ENCODE data around the gene GPS2.

Gene GPS2

DNA sequence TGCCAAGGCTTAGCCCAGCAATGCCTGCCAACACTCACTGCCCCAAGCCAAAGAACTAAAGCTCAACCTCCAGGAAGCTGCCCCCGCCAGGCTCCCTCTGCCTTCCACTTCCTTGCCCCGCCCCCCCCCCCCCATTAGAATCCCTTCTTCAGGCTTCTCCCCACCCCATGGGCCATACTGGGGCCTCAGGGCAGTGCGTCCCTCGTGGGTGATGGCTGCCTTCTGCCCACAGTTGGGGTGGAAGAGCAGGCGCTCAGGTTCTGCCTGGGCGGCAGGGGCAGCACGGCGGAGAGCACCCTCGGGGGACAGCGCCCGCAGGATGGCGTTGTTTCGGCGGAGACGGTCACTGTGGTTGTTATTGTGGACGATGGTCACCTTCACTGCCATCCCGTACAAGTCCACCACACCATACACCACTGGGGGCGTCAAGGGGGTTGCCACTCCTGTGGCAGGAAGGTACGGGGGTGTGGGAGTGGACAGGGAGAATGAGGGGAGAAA is 9.9 kb upstream of the GPS2 start:
- Histone ChIP-seq H3K9ac (ENCODE audit: low read depth, low read length, poor library complexity, severe bottlenecking) (no peak overlapping the region), H3K4me3 (ENCODE audit: low read length, poor library complexity, severe bottlenecking) (no peak overlapping the region), H3K79me2 (ENCODE audit: insufficient read depth, low read length) (peaks cover 21% of the 10 kb centered on the region), H3K4me2 (ENCODE audit: low read depth, low read length, poor library complexity, severe bottlenecking) (no peak overlapping the region), H4K20me1 (ENCODE audit: insufficient read depth, low read length, poor library complexity, severe bottlenecking) (peaks cover 5% of the 10 kb centered on the region), H3K9me2 (replicated peaks; ENCODE audit: low read depth, low read length) (no peaks in the 10 kb centered on the region), H3K9me3 (ENCODE audit: insufficient read depth, low read depth, low read length) (no peaks in the 10 kb centered on the region), H3K36me3 (ENCODE audit: insufficient read depth, low read length) (peaks cover 27% of the 10 kb centered on the region; the same call in 1 of the 2 replicates), H3K27me3 (ENCODE audit: insufficient read depth, low read length, poor library complexity, severe bottlenecking) (no peaks in the 10 kb centered on the region), H3K4me1 (ENCODE audit: insufficient read depth, low read length, poor library complexity, severe bottlenecking) (peaks cover 8% of the 10 kb centered on the region), H3F3A (ENCODE audit: low read depth) (no peaks in the 10 kb centered on the region), H2AFZ (ENCODE audit: low read length) (no peak overlapping the region)
- no peak for TF ChIP-seq EZH2phosphoT487 (IDR thresholded peaks at IDR 0.05; ENCODE audit: borderline replicate concordance)
- TF ChIP-seq, protein P1, sequence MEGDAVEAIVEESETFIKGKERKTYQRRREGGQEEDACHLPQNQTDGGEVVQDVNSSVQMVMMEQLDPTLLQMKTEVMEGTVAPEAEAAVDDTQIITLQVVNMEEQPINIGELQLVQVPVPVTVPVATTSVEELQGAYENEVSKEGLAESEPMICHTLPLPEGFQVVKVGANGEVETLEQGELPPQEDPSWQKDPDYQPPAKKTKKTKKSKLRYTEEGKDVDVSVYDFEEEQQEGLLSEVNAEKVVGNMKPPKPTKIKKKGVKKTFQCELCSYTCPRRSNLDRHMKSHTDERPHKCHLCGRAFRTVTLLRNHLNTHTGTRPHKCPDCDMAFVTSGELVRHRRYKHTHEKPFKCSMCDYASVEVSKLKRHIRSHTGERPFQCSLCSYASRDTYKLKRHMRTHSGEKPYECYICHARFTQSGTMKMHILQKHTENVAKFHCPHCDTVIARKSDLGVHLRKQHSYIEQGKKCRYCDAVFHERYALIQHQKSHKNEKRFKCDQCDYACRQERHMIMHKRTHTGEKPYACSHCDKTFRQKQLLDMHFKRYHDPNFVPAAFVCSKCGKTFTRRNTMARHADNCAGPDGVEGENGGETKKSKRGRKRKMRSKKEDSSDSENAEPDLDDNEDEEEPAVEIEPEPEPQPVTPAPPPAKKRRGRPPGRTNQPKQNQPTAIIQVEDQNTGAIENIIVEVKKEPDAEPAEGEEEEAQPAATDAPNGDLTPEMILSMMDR (conservative IDR thresholded peaks at IDR 0.05; ENCODE audit: low read length) = no peak

DNA sequence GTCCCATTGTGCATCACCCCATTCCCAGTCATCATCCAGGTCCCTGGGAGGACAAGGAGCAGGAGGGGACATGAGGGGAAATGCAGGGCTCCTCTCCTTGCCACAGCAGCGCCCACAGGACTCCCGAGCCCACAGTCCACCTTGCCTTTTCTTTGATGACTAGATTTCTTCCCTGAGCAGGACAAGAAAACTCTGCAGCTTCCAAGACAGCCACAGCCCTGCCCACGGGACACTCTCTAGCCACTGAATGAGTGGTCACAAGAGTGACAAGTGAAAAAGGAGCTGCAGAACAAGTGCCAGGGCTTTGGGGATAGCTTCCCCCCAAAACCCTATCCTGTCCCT is 9.2 kb upstream of the GPS2 start:
- Histone ChIP-seq H3K9me3 (ENCODE audit: insufficient read depth, low read depth, low read length) (no peaks in the 10 kb centered on the region), H3K9me2 (replicated peaks; ENCODE audit: low read depth, low read length) (no peaks in the 10 kb centered on the region), H3K79me2 (ENCODE audit: insufficient read depth, low read length) (peaks cover 21% of the 10 kb centered on the region), H3K9ac (ENCODE audit: low read depth, low read length, poor library complexity, severe bottlenecking) (no peak overlapping the region), H4K20me1 (ENCODE audit: insufficient read depth, low read length, poor library complexity, severe bottlenecking) (peaks cover 5% of the 10 kb centered on the region), H2AFZ (ENCODE audit: low read length) (no peak overlapping the region), H3K4me2 (ENCODE audit: low read depth, low read length, poor library complexity, severe bottlenecking) (no peak overlapping the region), H3F3A (ENCODE audit: low read depth) (no peaks in the 10 kb centered on the region), H3K27me3 (ENCODE audit: insufficient read depth, low read length, poor library complexity, severe bottlenecking) (no peaks in the 10 kb centered on the region), H3K4me1 (ENCODE audit: insufficient read depth, low read length, poor library complexity, severe bottlenecking) (peaks cover 8% of the 10 kb centered on the region), H3K36me3 (ENCODE audit: insufficient read depth, low read length) (peaks cover 27% of the 10 kb centered on the region; the same call in 1 of the 2 replicates), H3K4me3 (ENCODE audit: low read length, poor library complexity, severe bottlenecking) (no peak overlapping the region)
- TF ChIP-seq EZH2phosphoT487 (IDR thresholded peaks at IDR 0.05; ENCODE audit: borderline replicate concordance) = no peak
- TF ChIP-seq, protein P1 (conservative IDR thresholded peaks at IDR 0.05; ENCODE audit: low read length) = 0 out of 2 replicates have a peak, but pooled peaks have one; percentile 6

DNA sequence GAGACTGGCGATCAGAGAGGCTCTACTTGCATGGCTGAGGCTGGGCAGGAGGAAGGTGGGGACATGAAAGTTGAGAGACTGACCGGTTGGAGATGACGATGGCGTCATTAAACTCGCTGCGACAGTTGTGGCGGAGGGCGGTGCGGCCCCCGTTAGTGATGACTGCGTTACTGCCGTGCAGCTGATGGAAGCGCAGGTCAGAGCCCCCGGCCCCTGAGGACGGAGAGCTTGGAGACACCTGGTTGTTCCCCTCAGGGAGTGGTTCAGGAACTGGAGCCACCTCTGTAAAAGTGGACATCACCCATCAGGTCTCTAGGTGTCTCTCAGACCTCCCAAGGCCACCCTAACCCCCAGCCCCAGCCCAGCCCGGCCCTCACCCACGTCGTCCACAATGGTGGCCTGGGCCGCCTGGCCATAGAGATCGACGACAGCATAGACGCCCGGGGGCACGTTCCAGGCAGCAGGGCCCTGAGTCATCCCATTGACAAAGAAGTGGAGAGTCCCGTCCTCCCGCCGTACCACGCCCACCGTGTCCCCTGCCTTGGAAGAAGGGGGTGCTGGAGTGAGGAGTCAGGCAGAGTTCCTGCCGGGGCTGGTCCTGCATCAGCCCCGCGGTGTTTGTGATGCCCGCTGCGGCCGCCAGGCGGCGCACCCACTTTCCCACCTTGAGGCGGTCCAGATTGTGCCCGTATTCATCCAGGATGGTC is 8.7 kb upstream of the GPS2 start:
- Histone ChIP-seq H3K9ac (ENCODE audit: low read depth, low read length, poor library complexity, severe bottlenecking) (no peak overlapping the region), H4K20me1 (ENCODE audit: insufficient read depth, low read length, poor library complexity, severe bottlenecking) (peaks cover 5% of the 10 kb centered on the region), H3K9me2 (replicated peaks; ENCODE audit: low read depth, low read length) (no peaks in the 10 kb centered on the region), H2AFZ (ENCODE audit: low read length) (no peak overlapping the region), H3F3A (ENCODE audit: low read depth) (no peaks in the 10 kb centered on the region), H3K9me3 (ENCODE audit: insufficient read depth, low read depth, low read length) (no peaks in the 10 kb centered on the region), H3K4me1 (ENCODE audit: insufficient read depth, low read length, poor library complexity, severe bottlenecking) (peaks cover 8% of the 10 kb centered on the region), H3K4me3 (ENCODE audit: low read length, poor library complexity, severe bottlenecking) (no peak overlapping the region), H3K79me2 (ENCODE audit: insufficient read depth, low read length) (peaks cover 20% of the 10 kb centered on the region), H3K4me2 (ENCODE audit: low read depth, low read length, poor library complexity, severe bottlenecking) (no peak overlapping the region), H3K36me3 (ENCODE audit: insufficient read depth, low read length) (peaks cover 27% of the 10 kb centered on the region; the same call in 1 of the 2 replicates), H3K27me3 (ENCODE audit: insufficient read depth, low read length, poor library complexity, severe bottlenecking) (no peaks in the 10 kb centered on the region)
- no peak for TF ChIP-seq EZH2phosphoT487 (IDR thresholded peaks at IDR 0.05; ENCODE audit: borderline replicate concordance)
- TF ChIP-seq, protein P1 (conservative IDR thresholded peaks at IDR 0.05; ENCODE audit: low read length) = peak; percentile 95

Data from Loucy (cell line).